NT2/D1 (cell line): ENCODE data around the gene CKAP2L.

Experiments
- DNase-seq: peaks from one replicate; pipeline ENCODE4 v3.0.0-alpha.2; 2011; ENCODE audit warnings: low read depth, low spot score
- H3K27me3 ChIP-seq: 2 replicates; pipeline ENCODE4 v1.6.0; 2011; ENCODE audit warnings: mild to moderate bottlenecking; ENCODE audit not compliant: insufficient read length, insufficient read depth
- H3K36me3 ChIP-seq: 2 replicates; pipeline ENCODE4 v1.6.1; 2011; ENCODE audit warnings: mild to moderate bottlenecking, low read length, mixed read lengths; ENCODE audit not compliant: insufficient read depth, insufficient read length
- H3K4me1 ChIP-seq: 2 replicates; pipeline ENCODE4 v1.5.1; 2011; ENCODE audit not compliant: insufficient read depth, insufficient read length
- H3K4me3 ChIP-seq: 2 replicates; pipeline ENCODE4 v1.5.1; 2011; ENCODE audit warnings: low read depth; ENCODE audit not compliant: insufficient read length
- H3K9ac ChIP-seq: 2 replicates; pipeline ENCODE4 v1.6.0; 2011; ENCODE audit warnings: low read depth; ENCODE audit not compliant: insufficient read length
- H3K9me3 ChIP-seq: 2 replicates; pipeline ENCODE4 v1.5.1; 2011; ENCODE audit warnings: mild to moderate bottlenecking, low read length; ENCODE audit not compliant: insufficient read depth
- SUZ12 ChIP-seq: IDR thresholded peaks from 2 replicates; pipeline ENCODE4 v1.6.1; 2011; ENCODE audit not compliant: insufficient read length, insufficient read depth; ENCODE audit errors: extremely low read depth
- YY1 ChIP-seq: IDR thresholded peaks from 2 replicates; pipeline ENCODE4 v1.6.1; 2011; ENCODE audit not compliant: insufficient read length, insufficient read depth
- ZNF274 ChIP-seq: IDR thresholded peaks from 2 replicates; pipeline ENCODE4 v1.6.1; 2011; ENCODE audit warnings: mild to moderate bottlenecking, low read depth, low read length

CKAP2L gene

GRCh38 chr2:112690853-112691401, 73.5 kb downstream of the CKAP2L start:
- no peaks in the 10 kb centered on the region for H3K9me3 ChIP-seq
- DNase-seq, result peak; percentile 25
- H3K4me3 ChIP-seq, result no peak overlapping the region
- H3K36me3 ChIP-seq, result no peaks in the 10 kb centered on the region
- H3K27me3 ChIP-seq, result no peaks in the 10 kb centered on the region
- no peak for TF ChIP-seq YY1
- TF ChIP-seq ZNF274, result no peak
- TF ChIP-seq SUZ12, result no peak
- peaks cover 11% of the 10 kb centered on the region for H3K4me1 ChIP-seq
- no peak overlapping the region for H3K9ac ChIP-seq

- TF ChIP-seq ZNF274 (no peak), SUZ12 (no peak)
- H3K36me3 ChIP-seq, result no peaks in the 10 kb centered on the region
- no peak for DNase-seq
- peaks cover 11% of the 10 kb centered on the region for H3K4me1 ChIP-seq
- no peak overlapping the region for H3K4me3 ChIP-seq
- H3K9ac ChIP-seq, result no peak overlapping the region
- H3K27me3 ChIP-seq, result no peaks in the 10 kb centered on the region
- H3K9me3 ChIP-seq, result no peaks in the 10 kb centered on the region
These were observed 76.1 kb downstream of the CKAP2L start for GRCh38 chr2:112688086-112688880.

- Histone ChIP-seq H3K9me3 (no peaks in the 10 kb centered on the region), H3K36me3 (no peaks in the 10 kb centered on the region), H3K4me3 (no peak overlapping the region), H3K27me3 (no peaks in the 10 kb centered on the region), H3K4me1 (peaks cover 5% of the 10 kb centered on the region), H3K9ac (no peak overlapping the region)
- DNase-seq, result no peak
- TF ChIP-seq SUZ12 (no peak), ZNF274 (no peak), YY1 (no peak)
These were observed 76.9 kb downstream of the CKAP2L start for GRCh38 chr2:112687522-112687921.
